Embryonic facial prominence (tissue), 1 donor: Measurements from ENCODE around the gene TMEM212.
"Not testable (repeated sequence)": the region's sequence is repeated elsewhere in the genome, so short reads cannot be mapped to it uniquely, and the experiment has no call there.

Experiments used
- DNase-seq: peaks from one replicate; pipeline ENCODE4 v3.0.0-alpha.2; 2016; ENCODE audit errors: extremely low spot score

The TMEM212 gene

GRCh38 chr3:171858770-171859169 lies 15.6 kb downstream of the TMEM212 start:
- DNase-seq, result not testable (repeated sequence)

GRCh38 chr3:171860830-171861535 lies 17.8 kb downstream of the TMEM212 start:
- peak; percentile 56 for DNase-seq

GRCh38 chr3:171862392-171862791 lies 19.2 kb downstream of the TMEM212 start:
- no peak for DNase-seq

GRCh38 chr3:171862993-171863521 lies 19.9 kb downstream of the TMEM212 start:
- DNase-seq, result no peak

- DNase-seq, result no peak
These were observed 20.8 kb downstream of the TMEM212 start for GRCh38 chr3:171863920-171864319.

GRCh38 chr3:171865191-171865865 lies 22.2 kb downstream of the TMEM212 start:
- DNase-seq, result no peak

GRCh38 chr3:171867981-171868380 lies 24.8 kb downstream of the TMEM212 start:
- no peak for DNase-seq

- no peak for DNase-seq
These were observed 28.5 kb downstream of the TMEM212 start for GRCh38 chr3:171871392-171872274.

- no peak for DNase-seq
These were observed 30.4 kb downstream of the TMEM212 start for GRCh38 chr3:171873580-171873979.

- peak; percentile 87 for DNase-seq
These were observed 31.1 kb downstream of the TMEM212 start for GRCh38 chr3:171874251-171874681.

- DNase-seq, result no peak
These were observed 31.7 kb downstream of the TMEM212 start for GRCh38 chr3:171874879-171875278.

GRCh38 chr3:171875923-171876412 lies 32.8 kb downstream of the TMEM212 start:
- DNase-seq, result no peak

GRCh38 chr3:171876680-171877147 lies 33.6 kb downstream of the TMEM212 start:
- peak; percentile 61 for DNase-seq

GRCh38 chr3:171878461-171879225 lies 35.5 kb downstream of the TMEM212 start:
- DNase-seq, result no peak

GRCh38 chr3:171879472-171879871 lies 36.3 kb downstream of the TMEM212 start:
- no peak for DNase-seq

GRCh38 chr3:171880101-171880870 lies 37.1 kb downstream of the TMEM212 start:
- no peak for DNase-seq

GRCh38 chr3:171881251-171881650 lies 38.1 kb downstream of the TMEM212 start:
- DNase-seq, result no peak

GRCh38 chr3:171883257-171883892 lies 40.2 kb downstream of the TMEM212 start:
- DNase-seq, result no peak

- no peak for DNase-seq
These were observed 40.7 kb downstream of the TMEM212 start for GRCh38 chr3:171883893-171884279.

GRCh38 chr3:171888466-171888865 lies 45.3 kb downstream of the TMEM212 start:
- no peak for DNase-seq
